Kasumi-1 (cell line): ENCODE data around the gene U2AF1L4.
"Not testable (repeated sequence)": the region's sequence is repeated elsewhere in the genome, so short reads cannot be mapped to it uniquely, and the experiment has no call there.

ENCODE experiments used
- DNase-seq, 2 experiments: peaks; one replicate each; lab custom pipeline; 2025; lab: John Stamatoyannopoulos, UW

Gene U2AF1L4

DNA sequence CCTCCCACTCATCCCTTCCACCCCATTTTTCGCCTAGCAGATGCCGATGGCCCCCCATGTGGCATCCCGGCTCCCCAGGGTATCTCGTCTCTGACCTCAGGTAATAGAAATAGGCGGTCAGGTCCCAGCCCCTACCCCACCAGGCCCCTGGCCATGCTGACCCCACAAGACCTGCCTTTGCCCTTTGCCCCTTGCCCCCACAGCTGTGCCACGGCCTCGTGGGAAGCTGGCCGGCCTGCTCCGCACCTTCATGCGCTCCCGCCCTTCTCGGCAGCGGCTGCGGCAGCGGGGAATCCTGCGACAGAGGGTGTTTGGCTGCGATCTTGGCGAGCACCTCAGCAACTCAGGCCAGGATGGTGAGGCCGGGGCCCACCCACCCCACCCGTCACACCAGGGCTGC is 35.5 kb upstream of the U2AF1L4 start:
- no peak for DNase-seq

DNA sequence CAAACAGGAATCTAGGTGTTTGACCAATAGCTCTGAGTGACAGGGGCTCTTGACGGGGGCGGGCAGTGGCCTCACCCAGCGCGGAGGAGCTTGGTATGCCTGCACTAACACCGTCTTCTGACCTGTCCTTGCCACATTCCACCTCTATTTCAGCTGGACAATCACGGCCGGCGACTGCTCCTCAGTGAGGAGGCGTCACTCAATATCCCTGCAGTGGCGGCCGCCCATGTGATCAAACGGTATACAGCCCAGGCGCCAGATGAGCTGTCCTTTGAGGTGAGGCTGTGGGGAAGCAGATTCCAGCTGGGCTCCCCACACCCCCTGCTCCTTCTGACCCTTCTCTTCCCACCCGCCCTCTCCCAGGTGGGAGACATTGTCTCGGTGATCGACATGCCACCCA is 34.8 kb upstream of the U2AF1L4 start:
- DNase-seq: no peak

- DNase-seq: no peak
Measured at GRCh38 chr19:35779033-35779432, 33.8 kb upstream of the U2AF1L4 start.

DNA sequence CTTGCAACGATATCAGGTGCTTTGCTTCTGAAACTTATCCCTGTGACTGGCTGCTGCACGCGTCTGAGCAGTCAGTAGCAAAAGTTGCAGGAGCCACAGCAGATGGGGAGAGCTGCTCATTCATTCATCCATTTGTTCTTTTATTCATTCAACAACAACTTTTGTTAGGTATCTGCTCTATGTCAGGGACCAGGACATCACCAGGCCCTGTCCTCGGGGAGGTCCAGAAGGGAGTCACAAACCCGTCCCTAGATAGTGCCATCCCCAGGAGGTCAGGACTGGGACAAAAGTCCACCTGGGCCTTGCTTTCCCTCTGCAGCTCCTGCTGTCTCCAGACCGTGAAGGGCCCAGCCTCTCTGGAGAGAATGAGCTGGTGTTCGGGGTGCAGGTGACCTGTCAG is 32.7 kb upstream of the U2AF1L4 start:
- DNase-seq: no peak

GRCh38 chr19:35777086-35777841 is 32.0 kb upstream of the U2AF1L4 start:
- no peak for DNase-seq

DNA sequence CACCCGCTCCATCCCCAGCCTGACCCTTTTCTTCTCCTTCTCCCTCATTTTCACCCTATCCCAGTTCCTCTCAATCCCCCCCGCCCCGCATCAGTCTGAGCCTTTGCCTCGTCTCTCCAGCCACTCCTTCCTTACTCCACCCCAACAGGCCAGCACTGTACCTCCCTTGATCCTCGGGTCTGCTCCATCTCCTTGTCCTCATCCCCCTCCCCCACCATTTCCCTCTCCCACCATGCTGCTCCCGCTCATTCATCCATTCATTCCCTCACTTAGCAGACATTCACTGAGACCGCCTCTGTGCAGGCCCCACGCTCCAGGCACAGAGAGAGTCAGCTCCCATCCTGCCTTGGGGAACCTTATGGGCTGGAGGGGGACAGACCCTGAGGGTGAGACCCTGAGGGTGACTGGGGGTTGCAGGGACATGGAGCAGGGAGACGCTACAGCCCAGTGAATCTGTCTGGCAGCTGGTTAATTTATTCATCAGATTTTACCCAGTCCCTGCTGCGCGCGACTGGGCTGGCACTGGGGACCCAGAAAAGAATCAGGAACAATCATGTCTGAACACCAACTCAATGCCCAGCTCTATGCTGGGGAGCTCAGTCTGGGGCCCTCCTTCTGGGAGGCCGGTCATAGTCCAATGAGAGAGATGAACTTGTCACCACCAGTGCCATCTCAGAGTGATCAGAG is 31.0 kb upstream of the U2AF1L4 start:
- DNase-seq: no peak

DNA sequence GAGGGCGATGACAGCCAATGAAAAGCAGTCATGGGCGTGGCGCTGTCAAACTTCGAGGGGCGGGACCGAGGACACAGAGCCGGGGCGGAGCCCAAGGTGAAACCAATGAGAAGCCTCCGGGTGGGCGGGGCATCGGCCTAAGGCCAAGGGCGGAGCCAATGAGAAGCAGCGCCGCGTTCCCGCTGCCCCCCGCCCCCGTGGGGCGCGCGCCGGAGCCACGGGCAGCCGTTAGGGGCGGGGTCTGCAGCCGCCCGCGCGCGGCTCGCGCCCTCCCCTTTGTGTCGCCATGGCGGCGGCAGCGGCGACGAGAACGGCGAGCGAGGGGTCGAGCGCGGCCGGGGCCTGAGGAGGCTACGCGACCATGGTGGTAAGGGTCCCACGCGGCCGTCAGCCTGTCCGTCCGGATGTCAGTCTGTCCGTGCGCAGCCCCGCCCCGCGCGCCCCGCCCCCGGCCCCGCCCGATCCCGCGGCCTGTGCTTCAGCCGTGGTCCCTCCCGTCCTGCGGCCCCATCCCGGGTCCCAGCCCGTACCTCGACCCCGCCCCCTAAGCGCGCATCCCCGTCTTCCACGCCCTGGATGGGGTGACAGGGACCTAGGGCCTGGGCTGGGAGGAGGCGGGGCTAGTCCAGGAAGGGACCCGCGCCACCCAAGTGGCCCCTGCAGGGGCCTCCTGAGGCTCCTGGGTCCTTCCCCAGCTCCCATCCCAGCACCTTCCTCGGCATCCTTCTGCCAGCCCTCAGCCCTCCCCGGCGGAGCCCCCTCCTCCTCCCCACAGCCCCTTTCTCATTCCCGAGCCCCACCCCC is 30.3 kb upstream of the U2AF1L4 start, which contains the start of gene ARHGAP33:
ARHGAP33 (plus strand) TSS at position 267 of the 804 bp plus-strand sequence; CDS start at position 362, 95 bp downstream.
- DNase-seq: peak; percentile 91 to 95

DNA sequence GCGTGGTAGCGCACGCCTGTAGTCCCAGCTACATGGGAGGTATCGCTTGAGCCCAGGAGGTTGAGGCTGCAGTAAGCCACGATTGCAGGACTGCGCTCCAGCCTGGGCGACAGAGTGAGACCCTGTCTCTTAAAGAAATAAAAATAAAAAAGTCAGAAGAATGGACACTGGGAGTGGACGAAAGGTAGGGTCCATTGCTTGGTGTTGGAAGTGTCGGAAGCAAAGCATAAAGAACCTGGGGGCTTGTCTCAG is 29.8 kb upstream of the U2AF1L4 start:
- DNase-seq: no peak

- no peak for DNase-seq
Measured at GRCh38 chr19:35774274-35775045, 29.2 kb upstream of the U2AF1L4 start.

GRCh38 chr19:35773020-35773806 is 28.0 kb upstream of the U2AF1L4 start:
- no peak for DNase-seq

DNA sequence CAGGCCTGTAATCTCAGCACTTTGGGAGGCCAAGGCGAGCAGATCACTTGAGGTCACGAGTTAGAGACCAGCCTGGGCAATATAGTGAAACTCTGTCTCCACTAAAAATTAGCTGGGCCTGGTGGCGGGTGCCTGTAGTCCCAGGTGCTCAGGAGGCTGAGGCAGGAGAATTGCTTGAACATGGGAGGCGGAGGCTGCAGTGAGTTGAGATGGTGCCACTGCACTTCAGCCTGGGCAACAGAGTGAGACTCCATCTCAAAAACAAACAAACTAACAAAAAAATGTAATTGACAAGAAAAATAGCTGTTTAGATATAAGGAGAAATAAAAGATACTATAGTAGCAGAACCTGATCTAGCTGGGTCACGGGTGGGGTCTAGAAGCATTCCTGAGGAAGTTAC is 27.1 kb upstream of the U2AF1L4 start:
- not testable (repeated sequence) for DNase-seq

GRCh38 chr19:35768082-35768421 is 22.8 kb upstream of the U2AF1L4 start:
- no peak for DNase-seq

GRCh38 chr19:35767288-35768081 is 22.3 kb upstream of the U2AF1L4 start:
- no peak for DNase-seq

GRCh38 chr19:35766571-35767104 is 21.4 kb upstream of the U2AF1L4 start:
- DNase-seq: no peak

DNA sequence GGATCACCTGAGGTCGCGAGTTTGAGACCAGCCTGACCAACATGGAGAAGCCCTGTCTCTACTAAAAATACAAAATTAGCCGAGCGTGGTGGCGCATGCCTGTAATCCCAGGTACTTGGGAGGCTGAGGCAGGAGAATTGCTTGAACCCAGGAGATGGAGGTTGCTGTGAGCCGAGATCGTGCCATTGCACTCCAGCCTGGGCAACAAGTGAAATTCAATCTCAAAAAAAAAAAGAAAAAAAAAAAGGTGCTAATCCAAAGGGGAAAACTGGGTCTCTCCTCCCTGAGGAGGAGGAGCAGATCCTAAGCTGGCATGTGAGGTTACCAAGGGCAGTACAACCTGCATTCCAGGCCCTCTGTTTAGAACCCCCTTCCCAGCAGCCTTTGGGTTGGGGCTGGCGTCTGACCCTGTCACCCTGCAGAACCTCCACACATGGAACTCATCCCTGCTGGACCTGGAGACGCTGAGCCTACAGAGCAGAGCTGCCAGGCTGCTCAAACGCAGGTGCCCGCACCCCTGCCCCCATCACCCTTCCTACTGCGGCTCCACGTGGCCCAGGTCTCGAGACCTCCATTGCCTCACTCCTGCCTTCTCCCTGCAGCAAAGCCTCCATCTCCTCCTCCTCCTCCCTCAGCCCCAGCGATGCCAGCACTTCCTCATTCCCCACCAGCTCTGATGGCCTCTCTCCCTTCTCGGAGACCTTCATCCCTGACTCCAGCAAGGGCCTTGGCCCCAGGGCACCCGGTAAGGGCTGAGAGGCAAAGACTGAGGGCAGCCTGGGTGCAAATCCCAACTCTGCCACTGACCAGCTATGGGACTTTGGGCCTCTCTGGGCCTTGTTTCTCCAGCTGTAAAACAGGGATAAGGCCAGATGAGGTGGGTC is 19.5 kb upstream of the U2AF1L4 start:
- DNase-seq: peak in 1 of 2 experiments; percentile 4

GRCh38 chr19:35760711-35761349 is 15.6 kb upstream of the U2AF1L4 start:
- no peak for DNase-seq

GRCh38 chr19:35759697-35760096 is 14.5 kb upstream of the U2AF1L4 start:
- no peak for DNase-seq

DNA sequence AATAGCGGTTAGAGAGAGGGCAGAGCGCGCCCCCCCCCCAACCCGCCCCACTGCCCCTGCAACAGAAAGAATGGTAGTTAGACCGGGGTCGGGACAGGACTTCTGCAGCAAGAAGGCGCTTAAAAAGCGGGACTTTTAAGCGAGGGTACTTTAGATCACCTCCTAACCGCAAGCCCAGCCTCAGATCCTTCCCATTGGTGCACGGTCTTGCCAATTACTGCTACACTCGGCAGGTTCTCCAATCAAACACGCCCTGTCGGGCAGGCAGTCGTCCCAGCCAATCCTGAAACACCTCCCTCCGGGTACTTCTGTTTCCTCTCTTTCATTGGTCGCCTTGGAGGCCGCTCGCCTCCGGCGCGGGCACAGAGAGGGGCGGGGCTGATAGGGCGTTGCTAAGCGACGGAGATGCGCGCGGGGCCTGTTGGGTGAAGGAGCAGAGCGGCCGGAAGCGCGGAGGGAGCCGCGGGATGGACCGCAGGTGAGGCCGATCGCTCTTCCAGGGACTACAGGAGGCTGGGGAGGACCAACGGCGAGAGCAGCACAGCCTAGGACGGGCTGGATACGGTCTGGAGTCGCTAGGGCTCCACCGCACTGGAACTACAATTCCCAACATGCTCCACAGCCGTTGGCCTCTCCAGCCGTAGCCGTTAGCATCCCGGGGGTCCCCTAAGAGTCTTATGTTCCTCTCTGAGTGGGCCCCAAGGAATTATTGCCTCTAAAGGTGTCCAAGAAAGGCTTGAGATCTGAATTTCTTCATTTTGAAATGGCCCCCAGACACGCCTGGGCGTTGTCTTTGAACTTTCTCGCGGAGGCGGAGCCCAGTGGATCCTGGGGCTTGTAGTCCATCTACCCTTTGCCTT is 12.8 kb upstream of the U2AF1L4 start, which contains the start of gene PROSER3:
PROSER3 (plus strand) TSS at position 428 of the 860 bp plus-strand sequence; CDS start at position 468, 40 bp downstream.
- peak; percentile 99 for DNase-seq
